Right lobe of liver (tissue), 6 donors: ENCODE results near the gene DENND2A. TPM values are rescaled to one million over a fixed set of nuclear protein-coding genes. Genes with fewer than 3 reads are reported as not detected.
"Not testable (repeated sequence)": the region's sequence is repeated elsewhere in the genome, so short reads cannot be mapped to it uniquely, and the experiment has no call there.

Source experiments
- ATAC-seq, 4 donors: fragments of 200-7000 bp; cut with Tn5 transposase; one replicate each; pipeline ENCODE4 v1.9.1; 2020; ENCODE audit warnings: mild to moderate bottlenecking in 4 of 4, moderate library complexity in 4 of 4
- DNase-seq, 3 donors: peaks; one replicate each; pipeline ENCODE4 v3.0.0-alpha.2; 2020
- H3K27ac ChIP-seq, 3 donors: fragments of 200-600 bp; one replicate each; pipeline ENCODE4 v1.8.0; 2022
- H3K27me3 ChIP-seq, 2 donors: fragments of 200-600 bp; one replicate each; pipeline ENCODE4 v1.8.0; 2022
- H3K36me3 ChIP-seq, 4 donors: fragments of 200-600 bp; sonication (generic) in 1 of 4; one replicate each; pipeline versions ENCODE4 v1.5.1 to v1.8.0; 2017 to 2022; ENCODE audit warnings: control low read depth in 1 of 4
- H3K4me1 ChIP-seq, 4 donors: fragments of 200-600 bp; sonication (generic) in 1 of 4; one replicate each; pipeline versions ENCODE4 v1.5.1 to v1.8.0; 2017 to 2022; ENCODE audit warnings: control low read depth in 1 of 4
- H3K4me3 ChIP-seq, 3 donors: fragments of 200-600 bp; one replicate each; pipeline ENCODE4 v1.8.0; 2022
- H3K9me3 ChIP-seq, 4 donors: fragments of 200-600 bp; sonication (generic) in 1 of 4; one replicate each; pipeline versions ENCODE4 v1.5.1 to v1.8.0; 2017 to 2022; ENCODE audit warnings: control low read depth in 1 of 4
- CTCF ChIP-seq, 4 donors: fragments of 200-600 bp in 3 of 4; fragments of 450-650 bp in 1 of 4; IDR thresholded peaks; one replicate each; pipeline versions ENCODE4 v1.5.1 to v1.8.0; 2016 to 2022; ENCODE audit warnings: antibody characterized with exemption in 4 of 4, mild to moderate bottlenecking in 2 of 4
- POLR2A ChIP-seq: fragments of 450-650 bp; IDR thresholded peaks from one replicate; pipeline ENCODE4 v1.6.1; 2017; ENCODE audit warnings: antibody characterized with exemption, mild to moderate bottlenecking
- WGBS: methylation state at CpG from one replicate; pipeline ENCODE4 v1.1.6; 2018; ENCODE audit warnings: low coverage, low lambda C conversion rate; ENCODE audit not compliant: insufficient coverage; ENCODE audit errors: missing lambda C conversion rate; 5-methylcytosine and 5-hydroxymethylcytosine counted together
- intact Hi-C, 2 donors: fragments of 100-400 bp; cut with DNase I; formaldehyde crosslinking; loops; one replicate each; pipeline versions ENCODE4 v1.11.2 to v1.14.1; 2022
- total RNA-seq, 6 experiments: library from RNA; depleted of rRNA in 2 of 6; stranded (reverse); fragments of >200 nt in 2 of 6; fragmentation: NEBNext Ultra II Directional in 3 of 6; extraction: Animal tissue kit (Norgen Biotek cat#: 25700) in 3 of 6; gene quantifications; one replicate each; pipeline versions ENCODE4 v1.1.0 to v1.2.4, GENCODE V29; 2016 to 2023
- donor health status: DM: no; HTN: yes; CAD: no.
- donor health status: DM: no; HTN: no; CAD: no.
- donor health status: DM: no; HTN: no; CAD: no.
- donor health status: DM: no; HTN: yes; CAD: no.
- donor health status: DM: no; HTN: yes; CAD: no.

DENND2A gene
- total RNA-seq, 6 experiments from 2014 or later, result 1.4 to 3.6 (median 2.4) TPM

GRCh38 chr7:140671966-140672365 is 31.4 kb upstream of the DENND2A start:
- peaks cover 0 to 10% (median 0%) of the 10 kb centered on the region in 4 donors for H3K4me1 ChIP-seq
- no peak for DNase-seq
- intact Hi-C loops, result no loop called here
- no peak overlapping the region for H3K4me3 ChIP-seq
- H3K9me3 ChIP-seq, result no peaks in the 10 kb centered on the region
- no peaks in the 10 kb centered on the region for H3K36me3 ChIP-seq
- no peaks in the 10 kb centered on the region for H3K27me3 ChIP-seq
- TF ChIP-seq POLR2A (no peak), CTCF (IDR thresholded peaks at IDR 0.05) (no peak)
- 58% methylated on average over 7 of the region's 15 CpGs for WGBS
- no peak for ATAC-seq
- H3K27ac ChIP-seq, result no peak overlapping the region

GRCh38 chr7:140670343-140670935 is 29.8 kb upstream of the DENND2A start:
- TF ChIP-seq CTCF (IDR thresholded peaks at IDR 0.05) (no peak), POLR2A (no peak)
- 89% methylated on average over 4 of the region's 4 CpGs for WGBS

GRCh38 chr7:140669862-140670261 is 29.2 kb upstream of the DENND2A start:
- 92% methylated on average over 4 of the region's 10 CpGs for WGBS

More at GRCh38 chr7:140670343-140670935, 29.8 kb upstream of the DENND2A start:
- H3K4me1 ChIP-seq, result peaks cover 0 to 6% (median 0%) of the 10 kb centered on the region in 4 donors
- no peak for DNase-seq
- no peak for ATAC-seq
- no peak overlapping the region for H3K4me3 ChIP-seq
- no peak overlapping the region for H3K27ac ChIP-seq
- H3K9me3 ChIP-seq, result no peaks in the 10 kb centered on the region
- intact Hi-C loops, result no loop called here
- H3K27me3 ChIP-seq, result no peaks in the 10 kb centered on the region
- no peaks in the 10 kb centered on the region for H3K36me3 ChIP-seq

GRCh38 chr7:140669352-140669751 is 28.7 kb upstream of the DENND2A start:
- no peak overlapping the region for H3K4me3 ChIP-seq
- intact Hi-C loops, result no loop called here
- no peaks in the 10 kb centered on the region for H3K9me3 ChIP-seq
- H3K27ac ChIP-seq, result no peak overlapping the region
- DNase-seq, result no peak
- no peaks in the 10 kb centered on the region for H3K4me1 ChIP-seq
- no peaks in the 10 kb centered on the region for H3K27me3 ChIP-seq
- TF ChIP-seq CTCF (IDR thresholded peaks at IDR 0.05) (no peak), POLR2A (no peak)
- no peak for ATAC-seq
- WGBS, result 97% methylated on average over 3 of the region's 3 CpGs
- no peaks in the 10 kb centered on the region for H3K36me3 ChIP-seq

More at GRCh38 chr7:140669862-140670261, 29.2 kb upstream of the DENND2A start:
- H3K36me3 ChIP-seq, H3K4me1 ChIP-seq, H3K4me3 ChIP-seq, H3K27me3 ChIP-seq, DNase-seq, H3K9me3 ChIP-seq, intact Hi-C loops, H3K27ac ChIP-seq, ATAC-seq: not testable (repeated sequence)

GRCh38 chr7:140668641-140669040 is 28.0 kb upstream of the DENND2A start:
- intact Hi-C loops, result no loop called here
- no peak for ATAC-seq
- Histone ChIP-seq H3K27me3 (no peaks in the 10 kb centered on the region), H3K36me3 (no peaks in the 10 kb centered on the region), H3K4me3 (no peak overlapping the region), H3K27ac (no peak overlapping the region), H3K4me1 (no peaks in the 10 kb centered on the region), H3K9me3 (no peaks in the 10 kb centered on the region)
- TF ChIP-seq CTCF (IDR thresholded peaks at IDR 0.05) (no peak), POLR2A (no peak)
- 71% methylated on average over 1 of the region's 1 CpG for WGBS
- no peak for DNase-seq
